Measurements from ENCODE around the gene LEUTX.

Gene LEUTX

DNA sequence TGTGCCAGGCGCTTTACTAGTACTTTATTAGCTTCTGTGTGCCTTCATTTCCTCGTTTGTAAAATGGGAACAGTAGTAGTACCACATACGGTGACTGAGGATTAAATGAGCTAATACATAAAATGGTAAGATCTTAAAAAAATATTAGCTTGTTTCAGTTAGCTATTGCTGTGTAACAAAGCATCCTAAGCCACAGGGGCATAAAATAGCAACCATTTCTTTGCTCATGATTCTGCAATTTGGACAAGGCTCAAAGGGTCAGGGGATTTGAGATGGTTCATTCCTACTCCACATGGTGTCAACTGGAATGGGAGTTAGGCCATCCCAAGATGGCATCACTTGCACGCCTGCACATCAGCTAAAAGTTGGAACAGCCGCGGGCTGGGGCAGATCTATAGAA lies 42.0 kb downstream of the LEUTX start:
- no peak for DNase-seq (ENCODE audit: low read depth in 4 of 4, low spot score in 1 of 4)

DNA sequence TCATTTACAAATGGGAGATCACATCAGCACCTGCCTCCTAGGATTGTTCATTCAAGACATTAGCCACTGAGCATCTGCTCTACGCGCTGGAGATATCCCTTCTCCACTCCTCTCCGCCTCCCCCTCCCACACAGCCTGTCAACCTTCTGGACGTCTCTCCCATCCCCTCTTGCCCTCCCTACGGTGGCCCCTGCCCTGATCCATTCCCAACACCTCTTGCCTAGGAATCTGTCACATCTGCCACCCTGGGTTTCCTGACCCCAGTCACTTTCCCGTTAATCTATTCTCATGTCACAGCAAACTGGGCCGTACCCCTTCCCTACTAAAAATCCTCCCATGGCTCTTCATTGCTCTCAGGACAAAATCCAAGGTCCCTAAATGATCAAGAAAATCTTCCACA lies 45.0 kb downstream of the LEUTX start:
- DNase-seq (ENCODE audit: low read depth in 4 of 4, low spot score in 1 of 4): no peak

DNA sequence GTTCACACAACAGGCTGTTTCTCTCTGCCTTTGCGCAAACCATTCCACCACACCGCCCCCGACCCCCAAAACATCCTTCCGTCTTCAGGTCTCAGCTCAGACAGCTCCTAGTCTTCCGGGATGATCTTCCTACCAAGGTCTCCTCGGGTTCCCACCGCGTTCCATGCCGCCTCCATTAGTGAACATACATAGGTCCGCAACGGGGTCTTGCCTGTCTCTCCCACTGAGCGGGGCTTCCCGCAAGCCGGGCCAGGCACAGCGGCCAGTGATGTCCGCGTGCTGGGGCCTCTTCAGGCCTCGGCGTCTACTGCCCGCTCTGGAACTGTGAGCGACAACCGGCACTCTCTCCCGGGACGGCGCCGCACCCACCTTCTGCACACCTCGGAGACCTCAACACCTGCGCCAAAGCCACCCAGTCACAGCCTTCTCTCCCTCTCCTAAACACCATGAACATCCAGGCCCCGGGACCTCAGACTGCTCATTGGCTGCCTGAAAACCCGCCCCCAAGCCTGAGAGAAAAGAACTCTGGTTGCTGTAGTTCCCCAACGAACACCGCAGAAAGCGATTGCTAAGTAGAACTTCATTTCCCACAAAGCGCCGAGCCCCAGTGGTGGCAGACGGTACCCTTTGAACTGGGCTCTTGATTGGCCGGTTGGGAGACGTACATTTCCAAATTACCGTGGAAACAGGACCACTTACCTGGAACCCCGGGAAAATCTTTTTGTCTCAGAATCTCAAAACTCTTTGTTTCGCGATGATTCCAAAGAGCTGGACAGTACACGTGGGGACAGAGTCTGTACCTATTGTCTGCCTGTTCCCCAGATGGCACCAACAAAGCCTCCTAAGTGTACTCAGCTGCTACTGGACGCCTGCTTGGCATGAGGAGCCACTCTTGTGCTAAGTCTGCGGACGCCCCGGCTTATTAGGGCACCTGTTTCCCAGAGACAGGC lies 45.8 kb downstream of the LEUTX start:
- DNase-seq (ENCODE audit: low read depth in 4 of 4, low spot score in 1 of 4): peak; percentile 64 to 84 (median 74)

DNA sequence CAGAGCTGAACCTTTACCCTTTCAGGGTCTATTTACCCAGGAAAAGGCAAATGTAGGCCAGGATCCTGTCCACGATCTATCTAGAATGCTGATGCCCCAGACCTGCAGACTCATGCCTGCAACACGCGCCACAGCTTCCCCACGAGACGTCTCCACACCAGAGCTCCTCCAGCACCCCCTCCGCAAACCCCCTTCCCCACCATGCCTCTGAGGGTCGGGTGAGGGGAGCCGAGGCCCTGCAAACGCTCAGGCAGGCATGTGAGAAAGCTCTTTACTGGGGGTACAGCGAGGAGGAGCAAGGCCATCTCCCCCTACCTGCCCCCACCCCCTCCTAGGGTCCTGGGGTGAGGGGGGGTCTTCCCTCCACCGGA lies 46.4 kb downstream of the LEUTX start:
- DNase-seq (ENCODE audit: low read depth in 4 of 4, low spot score in 1 of 4): no peak

DNA sequence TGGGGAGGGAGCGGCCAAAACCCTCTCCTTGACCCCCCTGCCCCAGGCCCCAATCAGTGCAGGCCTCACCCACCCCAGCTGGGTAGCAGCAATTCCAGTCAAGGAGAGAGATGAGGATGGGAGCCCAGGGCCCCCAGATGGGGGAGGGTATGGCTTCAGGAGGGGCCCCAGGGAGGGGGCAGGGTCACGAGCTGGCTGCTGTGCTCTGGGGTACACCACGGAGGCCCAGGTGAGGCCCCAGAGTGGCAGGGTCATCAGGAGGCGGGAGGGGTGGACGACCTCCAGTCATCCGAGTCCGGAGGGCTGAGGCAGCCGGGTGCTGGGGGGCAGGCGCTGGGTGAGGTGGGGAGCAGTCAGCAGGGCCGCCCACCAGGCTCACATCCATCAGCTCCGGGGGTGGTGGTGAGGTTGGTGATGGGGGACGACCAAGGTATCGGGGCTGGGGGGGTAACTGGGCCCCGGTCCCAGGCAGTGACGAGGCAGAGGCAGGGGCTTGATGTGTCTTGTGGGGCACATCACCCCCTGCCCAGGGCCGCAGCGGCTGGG lies 47.0 kb downstream of the LEUTX start:
- no peak for DNase-seq (ENCODE audit: low read depth in 4 of 4, low spot score in 1 of 4)

DNA sequence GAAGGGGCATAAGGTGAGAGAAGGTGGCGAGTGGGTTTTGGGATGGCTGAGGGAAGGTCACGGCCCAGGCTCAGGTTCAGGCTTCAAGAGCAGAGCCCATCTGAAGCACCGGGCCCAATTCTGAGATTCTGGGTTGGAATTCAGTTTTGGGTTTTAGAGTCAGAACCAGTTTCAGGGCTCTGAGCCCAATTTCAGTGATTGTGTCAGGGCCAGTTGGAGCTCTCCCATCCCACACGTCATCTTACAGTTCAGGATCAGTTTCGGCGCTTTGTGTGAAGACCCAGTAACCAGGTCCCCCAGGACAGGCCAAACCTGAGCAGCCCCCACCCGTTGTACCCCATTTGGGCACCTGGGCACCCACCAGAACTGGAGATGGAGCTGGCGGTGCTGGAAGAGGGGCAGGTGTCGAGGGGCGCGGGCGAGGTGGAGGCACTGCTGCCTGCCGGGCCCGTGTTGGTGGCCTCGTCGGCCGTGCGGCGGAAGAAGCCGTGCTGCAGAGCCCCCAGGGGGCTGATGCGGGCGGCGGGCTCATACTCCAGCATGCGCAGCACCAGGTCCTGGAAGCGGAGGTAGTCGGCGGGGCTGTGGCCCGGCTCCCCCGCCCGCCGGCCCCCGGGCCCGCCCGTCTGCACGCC lies 47.8 kb downstream of the LEUTX start:
- no peak for DNase-seq (ENCODE audit: low read depth in 4 of 4, low spot score in 1 of 4)

DNA sequence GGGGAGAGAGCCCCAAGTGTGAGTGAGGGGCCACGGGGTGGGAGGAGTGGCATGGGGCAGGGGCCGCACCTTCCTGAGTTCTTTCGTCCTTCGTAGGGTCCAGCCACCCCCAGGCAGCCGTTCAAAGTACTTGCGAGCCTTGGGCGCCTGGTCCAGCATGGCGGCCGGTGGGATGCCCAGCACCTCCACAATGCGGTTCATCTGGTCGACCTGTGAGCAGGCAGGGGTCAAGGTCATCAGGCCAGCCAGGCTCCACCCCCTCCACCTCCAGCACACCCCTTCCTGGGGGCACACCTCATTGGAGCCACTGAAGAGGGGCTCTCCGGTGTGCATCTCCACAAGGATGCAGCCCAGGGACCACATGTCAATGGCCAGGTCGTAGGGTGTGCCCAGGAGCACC lies 48.6 kb downstream of the LEUTX start:
- DNase-seq (ENCODE audit: low read depth in 4 of 4, low spot score in 1 of 4): no peak

DNA sequence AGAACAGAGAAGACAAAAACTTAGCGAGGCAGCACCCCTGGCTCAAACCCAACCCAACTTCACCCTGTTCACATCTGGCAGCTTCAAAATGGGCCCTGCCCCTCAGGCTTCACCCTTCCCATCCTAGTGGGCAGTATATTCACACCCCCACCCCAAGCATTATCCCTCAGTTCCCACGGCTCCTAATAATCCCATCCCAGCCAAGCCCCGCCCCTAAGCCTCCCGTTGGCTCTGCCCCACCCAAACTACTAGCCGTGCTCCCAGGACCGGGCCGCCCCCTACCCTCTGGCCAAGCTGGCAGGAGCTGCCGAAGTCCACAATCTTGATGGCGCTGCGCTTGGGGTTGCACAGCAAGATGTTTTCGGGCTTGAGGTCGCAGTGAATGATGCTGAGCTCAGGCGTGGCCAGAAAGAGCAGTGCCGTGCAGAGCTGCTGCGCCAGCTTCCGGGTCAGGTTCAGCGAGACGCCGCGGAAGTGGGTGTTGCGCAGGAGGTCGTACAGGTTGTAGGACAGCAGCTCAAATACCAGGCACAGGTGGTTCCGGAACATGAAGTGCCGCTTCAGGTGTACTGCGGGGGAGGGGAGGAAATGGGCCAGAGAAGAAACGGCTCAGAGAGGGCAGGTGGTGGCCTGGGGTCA lies 49.5 kb downstream of the LEUTX start:
- DNase-seq (ENCODE audit: low read depth in 4 of 4, low spot score in 1 of 4): no peak

DNA sequence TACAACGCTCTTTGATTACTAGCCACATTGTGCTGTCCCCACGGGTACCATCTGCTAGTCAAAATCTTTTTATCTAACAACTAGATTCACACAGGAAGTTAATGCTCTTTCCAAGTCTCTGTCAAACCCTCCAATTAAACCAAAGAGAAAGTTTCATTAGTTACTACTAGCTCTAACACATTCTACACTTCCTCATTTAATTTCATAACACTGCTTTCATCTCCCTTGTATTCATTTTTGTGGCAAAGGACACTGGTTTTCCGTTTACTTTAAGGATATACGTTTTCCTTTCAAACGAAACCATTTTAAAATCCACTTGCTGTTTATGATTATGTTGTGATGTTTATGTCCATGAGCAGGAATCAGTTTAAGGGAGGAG lies 50.0 kb downstream of the LEUTX start:
- no peak for DNase-seq (ENCODE audit: low read depth in 4 of 4, low spot score in 1 of 4)

DNA sequence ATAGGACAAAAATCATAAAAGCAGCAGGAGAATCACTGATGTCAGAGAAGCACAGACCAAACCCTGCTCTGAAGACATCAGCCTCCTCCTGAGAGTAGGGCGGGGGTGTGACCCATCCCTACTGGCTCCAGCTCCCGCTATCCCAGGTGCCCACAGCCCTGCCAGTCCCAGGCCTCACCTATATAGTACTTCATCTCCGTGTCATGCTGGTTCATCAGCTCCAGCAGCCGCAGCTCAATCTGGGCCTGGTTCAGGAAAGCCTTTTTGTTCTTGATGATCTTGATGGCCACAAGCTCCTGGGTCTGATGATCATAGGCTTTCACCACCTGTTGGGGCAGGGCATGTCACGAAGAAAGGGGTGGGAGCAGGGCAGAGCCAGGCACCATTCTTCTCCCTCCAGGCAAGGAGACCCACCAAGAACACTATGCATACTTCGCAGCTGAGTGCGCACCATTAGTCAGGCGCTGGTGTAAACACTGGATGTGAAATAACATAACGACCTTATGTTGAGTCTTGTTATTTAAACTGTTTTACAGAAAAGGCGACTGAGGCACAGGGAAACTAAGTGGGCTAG lies 51.1 kb downstream of the LEUTX start:
- DNase-seq (ENCODE audit: low read depth in 4 of 4, low spot score in 1 of 4): no peak

DNA sequence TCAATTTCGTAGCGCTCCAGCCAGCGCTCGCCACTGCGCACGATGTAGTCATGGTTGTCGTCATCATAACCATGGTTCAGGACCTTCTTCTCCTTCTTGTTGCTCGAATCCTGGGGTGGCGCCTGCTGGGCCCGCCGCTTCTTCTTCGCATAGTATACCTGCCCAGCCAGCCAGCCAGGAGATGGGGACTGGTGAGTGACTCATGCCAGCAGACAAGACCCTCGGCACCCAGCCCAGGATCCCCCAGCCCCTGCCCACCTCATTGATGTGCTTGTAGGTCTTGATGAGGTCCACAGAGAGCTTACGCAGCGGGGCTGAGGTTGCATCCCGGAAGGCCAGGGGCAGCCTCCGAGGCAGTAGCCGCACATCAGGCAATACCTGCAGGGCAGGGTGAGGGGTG lies 51.8 kb downstream of the LEUTX start:
- no peak for DNase-seq (ENCODE audit: low read depth in 4 of 4, low spot score in 1 of 4)

DNA sequence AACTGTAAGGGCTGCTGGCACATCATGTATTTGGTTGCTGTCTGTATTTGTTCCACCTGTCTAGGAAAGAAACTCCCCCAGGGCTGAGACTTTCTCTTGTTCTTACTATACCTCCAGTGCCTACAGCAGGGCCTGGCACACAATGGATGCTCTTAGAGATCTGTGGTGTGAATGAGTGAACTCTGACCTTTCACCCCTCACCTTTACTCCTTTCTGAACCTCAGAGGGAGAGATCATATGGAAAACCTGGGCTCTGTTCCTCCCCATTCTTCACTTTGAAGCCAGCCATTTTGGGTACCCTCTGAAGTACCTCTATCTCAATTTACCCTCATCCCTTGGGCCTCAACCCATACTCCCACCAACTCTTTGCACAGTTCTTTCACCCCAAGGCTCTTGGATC lies 52.2 kb downstream of the LEUTX start:
- DNase-seq (ENCODE audit: low read depth in 4 of 4, low spot score in 1 of 4): no peak

DNA sequence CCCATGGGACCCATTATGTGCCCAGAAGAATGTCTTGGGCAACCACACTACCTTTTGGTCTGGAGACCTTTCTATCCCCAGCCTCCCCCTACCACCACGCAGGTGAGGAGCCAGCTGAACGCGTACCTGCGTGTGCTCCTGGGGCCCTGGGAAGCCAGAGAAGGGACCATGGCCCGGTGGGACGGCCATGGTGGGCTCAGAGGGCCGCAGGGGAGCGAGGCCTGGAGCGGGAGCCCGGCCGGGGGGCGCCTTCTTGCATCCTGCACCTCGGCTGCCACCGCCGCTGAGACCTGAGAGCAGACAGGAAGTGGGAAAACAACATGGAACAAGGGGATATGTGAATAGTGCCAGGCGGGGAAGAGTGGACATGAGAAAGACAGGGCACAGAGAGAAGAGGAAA lies 53.0 kb downstream of the LEUTX start:
- DNase-seq (ENCODE audit: low read depth in 4 of 4, low spot score in 1 of 4): no peak

DNA sequence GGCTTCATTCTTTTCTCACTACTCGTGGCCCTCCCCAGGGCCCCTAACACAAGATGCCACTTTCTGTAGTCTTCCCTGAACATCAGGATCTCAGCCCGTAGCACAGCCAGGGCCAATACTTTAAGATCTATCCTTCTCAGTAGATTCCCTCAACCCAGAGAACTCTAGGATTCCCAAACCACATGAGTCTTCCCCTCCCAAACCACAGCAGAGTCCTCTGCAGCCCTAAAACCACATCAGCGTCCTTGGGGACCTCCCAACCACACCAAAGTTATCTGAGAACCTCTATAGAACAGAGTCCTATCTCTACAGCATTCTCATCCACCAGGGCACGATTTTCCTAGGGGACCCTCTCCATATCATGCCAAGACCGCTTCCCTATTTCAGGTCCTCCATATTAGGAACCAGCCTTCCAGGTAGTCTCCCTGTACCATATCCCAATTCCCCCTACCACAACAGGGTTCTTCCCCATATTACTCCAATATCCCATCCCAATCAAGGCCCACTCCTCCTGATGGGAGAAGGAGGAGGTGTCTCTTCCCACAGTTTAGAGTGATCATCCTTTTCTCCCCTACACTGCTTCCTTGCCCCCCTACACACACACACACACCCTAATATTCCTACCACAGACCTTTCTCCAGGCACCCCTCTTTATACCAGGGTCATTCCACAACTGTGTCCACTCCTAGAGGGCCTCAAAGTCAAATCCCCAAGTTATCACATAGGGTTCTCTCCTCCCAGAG lies 53.9 kb downstream of the LEUTX start:
- DNase-seq (ENCODE audit: low read depth in 4 of 4, low spot score in 1 of 4): no peak

DNA sequence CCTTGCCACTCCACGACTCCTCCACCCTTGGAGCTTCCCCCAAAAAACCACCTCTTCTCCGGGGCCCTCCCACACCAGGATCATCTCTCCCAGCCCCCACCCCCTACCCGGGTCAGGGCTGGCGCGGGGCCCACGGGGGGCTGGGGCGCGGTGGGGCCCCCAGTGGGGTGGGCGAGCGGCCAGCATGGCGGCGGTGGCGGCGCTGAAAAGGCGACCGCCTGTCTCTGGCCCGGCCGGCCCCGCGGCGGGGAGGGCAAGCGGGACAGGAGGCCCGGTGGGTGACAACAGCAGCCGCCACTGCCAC lies 54.5 kb downstream of the LEUTX start:
- no peak for DNase-seq (ENCODE audit: low read depth in 4 of 4, low spot score in 1 of 4)

DNA sequence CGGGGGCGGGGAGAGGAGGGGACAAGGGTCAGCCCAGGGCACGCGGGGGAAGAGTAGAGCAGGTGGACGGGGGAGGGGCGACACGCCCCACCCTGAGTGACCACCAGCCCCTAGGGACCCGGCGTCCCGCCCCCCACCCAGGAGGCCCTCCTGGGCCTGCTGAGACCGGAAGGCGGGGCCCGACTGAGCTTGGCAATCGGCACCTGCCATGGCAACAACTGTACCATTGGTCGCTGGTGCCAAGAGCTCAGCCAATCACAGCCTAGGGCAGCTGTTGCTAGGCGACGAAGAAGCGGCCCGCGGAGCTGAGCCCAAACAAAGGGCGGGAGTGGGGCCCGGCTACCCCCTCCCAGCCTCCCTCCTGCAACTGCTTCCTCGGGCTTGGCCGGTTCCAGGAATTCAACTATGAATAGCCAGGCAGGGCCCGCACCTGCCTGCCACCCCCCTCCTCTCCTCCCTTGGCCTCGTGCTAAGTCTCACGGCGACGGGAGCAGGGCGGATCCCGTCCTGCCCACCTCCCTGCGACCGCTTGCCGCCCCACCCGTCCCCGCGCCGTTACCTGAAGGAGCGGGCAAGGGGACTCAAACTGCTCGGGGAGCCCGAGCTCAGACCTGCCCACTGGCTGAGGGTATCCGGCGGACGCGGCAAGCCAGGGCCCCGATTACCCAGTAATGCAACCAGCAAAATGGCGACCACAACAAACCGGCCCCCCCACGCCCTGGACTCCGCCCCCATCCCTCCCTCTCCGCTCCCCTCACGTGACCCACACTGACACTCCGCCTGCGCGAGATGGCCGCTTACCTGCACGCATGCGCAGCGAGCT lies 55.0 kb downstream of the LEUTX start, which contains the start of gene DYRK1B:
Gene DYRK1B (minus strand): TSS at position 699 of the 823 bp plus-strand sequence. CDS start 2,295 bp downstream, outside the sequence.
- DNase-seq (ENCODE audit: low read depth in 4 of 4, low spot score in 1 of 4): peak; percentile 90 to 94 (median 92)

DNA sequence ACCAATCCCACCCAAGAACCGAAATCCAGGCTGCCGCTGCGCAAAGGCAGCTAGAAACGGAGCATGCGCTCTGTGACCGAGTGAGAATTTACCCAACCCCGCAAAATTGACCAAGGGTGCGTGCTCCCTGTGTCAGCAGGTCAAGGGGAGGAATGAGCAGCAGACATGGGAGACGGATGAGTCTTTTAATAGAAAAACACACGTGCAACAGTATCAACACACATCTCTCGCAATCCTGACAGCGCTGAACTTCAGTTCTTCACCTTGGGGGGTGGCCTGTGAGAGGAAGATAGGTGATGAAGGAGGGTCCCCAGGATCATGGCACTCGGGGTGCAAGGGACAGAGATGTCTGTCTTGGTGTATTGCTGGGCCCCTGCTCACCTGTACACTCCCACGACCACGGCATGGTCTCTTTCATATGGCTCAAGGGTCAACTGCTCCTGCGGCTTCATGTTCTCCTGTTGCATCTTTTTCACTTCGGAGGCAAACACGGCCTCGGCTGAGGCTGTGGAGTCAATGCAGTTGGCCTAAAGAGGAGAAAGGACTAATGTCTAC lies 55.7 kb downstream of the LEUTX start:
- no peak for DNase-seq (ENCODE audit: low read depth in 4 of 4, low spot score in 1 of 4)

All from stimulated activated CD4-positive, alpha-beta T cell treated with anti-CD3 and anti-CD28 coated beads, Interleukin-1b, Interleukin-23, amount 100 ng/mL, for 24 hours (primary cell).